GM12878 (cell line): ENCODE data around the gene RHOXF2B.
"Not testable (repeated sequence)": the region's sequence is repeated elsewhere in the genome, so short reads cannot be mapped to it uniquely, and the experiment has no call there.

ENCODE experiments used
- EZH2 ChIP-seq: IDR thresholded peaks from 2 replicates; pipeline ENCODE4 v1.6.1; 2012; ENCODE audit warnings: low read depth, mild to moderate bottlenecking, control low read depth, inconsistent platforms, low read length, borderline replicate concordance; ENCODE audit not compliant: control insufficient read depth
- MYC ChIP-seq: IDR thresholded peaks from 2 replicates; pipeline ENCODE4 v1.6.1; 2011; ENCODE audit warnings: mild to moderate bottlenecking, low read length, moderate library complexity, inconsistent platforms; ENCODE audit not compliant: insufficient read depth, insufficient replicate concordance, insufficient read length, severe bottlenecking
- RCOR1 ChIP-seq: conservative IDR thresholded peaks from 2 replicates; pipeline ENCODE4 v1.6.1; 2012; ENCODE audit warnings: low read depth, low read length, improper control_type of control experiment
- RELA ChIP-seq: fragments of 450-650 bp; IDR thresholded peaks from 2 replicates; pipeline ENCODE4 v1.8.0; 2014; ENCODE audit warnings: borderline replicate concordance; ENCODE audit not compliant: partially characterized antibody
- ZNF384 ChIP-seq: IDR thresholded peaks from 2 replicates; pipeline ENCODE4 v1.6.1; 2012; ENCODE audit warnings: low read depth, mild to moderate bottlenecking, low read length, improper control_type of control experiment, borderline replicate concordance
- TF ChIP-seq, protein P1 (sequence below): IDR thresholded peaks from 2 replicates; pipeline ENCODE4 v1.6.1; 2012; ENCODE audit warnings: mild to moderate bottlenecking, low read depth, low read length

DNA sequence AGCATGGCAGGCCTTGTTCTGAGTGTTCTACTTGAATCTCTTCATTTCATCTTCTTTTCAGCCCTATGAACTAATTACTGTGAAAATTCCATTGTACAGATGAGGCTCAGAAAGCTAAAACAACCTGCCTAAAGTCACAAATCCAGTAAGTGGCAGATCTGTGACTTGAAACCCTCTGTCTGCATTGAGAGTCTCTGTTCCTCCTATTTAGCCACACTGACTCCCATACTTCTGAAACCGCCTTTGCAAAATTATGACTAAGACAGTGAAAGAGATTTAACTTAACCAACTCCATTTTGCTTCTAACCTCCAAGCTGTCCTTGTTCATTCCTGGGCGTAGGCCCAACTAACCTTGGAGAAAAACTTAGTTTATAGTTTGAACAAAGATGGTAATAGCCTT lies 35.2 kb downstream of the RHOXF2B start:
- not testable (repeated sequence) for TF ChIP-seq RELA, EZH2, ZNF384, MYC, RCOR1
- TF ChIP-seq, protein P1, sequence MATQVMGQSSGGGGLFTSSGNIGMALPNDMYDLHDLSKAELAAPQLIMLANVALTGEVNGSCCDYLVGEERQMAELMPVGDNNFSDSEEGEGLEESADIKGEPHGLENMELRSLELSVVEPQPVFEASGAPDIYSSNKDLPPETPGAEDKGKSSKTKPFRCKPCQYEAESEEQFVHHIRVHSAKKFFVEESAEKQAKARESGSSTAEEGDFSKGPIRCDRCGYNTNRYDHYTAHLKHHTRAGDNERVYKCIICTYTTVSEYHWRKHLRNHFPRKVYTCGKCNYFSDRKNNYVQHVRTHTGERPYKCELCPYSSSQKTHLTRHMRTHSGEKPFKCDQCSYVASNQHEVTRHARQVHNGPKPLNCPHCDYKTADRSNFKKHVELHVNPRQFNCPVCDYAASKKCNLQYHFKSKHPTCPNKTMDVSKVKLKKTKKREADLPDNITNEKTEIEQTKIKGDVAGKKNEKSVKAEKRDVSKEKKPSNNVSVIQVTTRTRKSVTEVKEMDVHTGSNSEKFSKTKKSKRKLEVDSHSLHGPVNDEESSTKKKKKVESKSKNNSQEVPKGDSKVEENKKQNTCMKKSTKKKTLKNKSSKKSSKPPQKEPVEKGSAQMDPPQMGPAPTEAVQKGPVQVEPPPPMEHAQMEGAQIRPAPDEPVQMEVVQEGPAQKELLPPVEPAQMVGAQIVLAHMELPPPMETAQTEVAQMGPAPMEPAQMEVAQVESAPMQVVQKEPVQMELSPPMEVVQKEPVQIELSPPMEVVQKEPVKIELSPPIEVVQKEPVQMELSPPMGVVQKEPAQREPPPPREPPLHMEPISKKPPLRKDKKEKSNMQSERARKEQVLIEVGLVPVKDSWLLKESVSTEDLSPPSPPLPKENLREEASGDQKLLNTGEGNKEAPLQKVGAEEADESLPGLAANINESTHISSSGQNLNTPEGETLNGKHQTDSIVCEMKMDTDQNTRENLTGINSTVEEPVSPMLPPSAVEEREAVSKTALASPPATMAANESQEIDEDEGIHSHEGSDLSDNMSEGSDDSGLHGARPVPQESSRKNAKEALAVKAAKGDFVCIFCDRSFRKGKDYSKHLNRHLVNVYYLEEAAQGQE = not testable (repeated sequence)
